ENCODE measurements around the gene RHO.
"Not testable (repeated sequence)": the region's sequence is repeated elsewhere in the genome, so short reads cannot be mapped to it uniquely, and the experiment has no call there.

- TF ChIP-seq CTCF, POLR2A (IDR thresholded peaks at IDR 0.05): not testable (repeated sequence)
- TF ChIP-seq EP300 (IDR thresholded peaks at IDR 0.05), result peak; percentile 16 to 71
These were observed 39.2 kb upstream of the RHO start for GRCh38 chr3:129489258-129489657.
